CD14-positive monocyte (primary cell): Measurements from ENCODE around the gene KLC3. TPM values are rescaled to one million over a fixed set of nuclear protein-coding genes. Genes with fewer than 3 reads are reported as not detected.
A peak's percentile ranks its signal among the peaks of the same experiment; 100 is the strongest.

Experiments used
- DNase-seq, 3 donors: peaks; one replicate each; pipeline ENCODE4 v3.0.0-alpha.2; 2011 to 2022
- H2AFZ ChIP-seq: 2 replicates; pipeline ENCODE4 v1.6.0; 2012; ENCODE audit warnings: mild to moderate bottlenecking, low read depth, low read length, inconsistent platforms; ENCODE audit not compliant: insufficient read depth, poor library complexity, severe bottlenecking
- H3K27ac ChIP-seq, 2 donors: 1 replicate in 1 of 2; 2 replicates in 1 of 2; pipeline ENCODE4 v1.5.1; 2012 to 2013; ENCODE audit warnings: low read length in 2 of 2, control low read depth in 1 of 2, inconsistent platforms in 1 of 2, low read depth in 1 of 2, mild to moderate bottlenecking in 1 of 2
- H3K27me3 ChIP-seq, 2 donors: one replicate each; pipeline versions ENCODE4 v1.6.0 to v1.6.1; 2011 to 2013; ENCODE audit warnings: low read length in 2 of 2; ENCODE audit not compliant: control insufficient read depth in 2 of 2, insufficient read depth in 2 of 2
- H3K36me3 ChIP-seq, 2 donors: replicated peaks in 1 of 2; 1 replicate in 1 of 2; 2 replicates in 1 of 2; pipeline versions ENCODE4 v1.5.1 to v1.6.1; 2012 to 2013; ENCODE audit warnings: low read length in 2 of 2, control low read depth in 1 of 2, inconsistent platforms in 1 of 2, mild to moderate bottlenecking in 1 of 2; ENCODE audit not compliant: insufficient read depth in 2 of 2, control insufficient read depth in 1 of 2
- H3K4me1 ChIP-seq, 2 donors: 1 replicate in 1 of 2; 2 replicates in 1 of 2; pipeline versions ENCODE4 v1.5.1 to v1.6.1; 2012 to 2013; ENCODE audit warnings: low read length in 2 of 2, control low read depth in 1 of 2, inconsistent platforms in 1 of 2, mild to moderate bottlenecking in 1 of 2, moderate library complexity in 1 of 2; ENCODE audit not compliant: insufficient read depth in 2 of 2, control insufficient read depth in 1 of 2
- H3K4me2 ChIP-seq: replicated peaks from 2 replicates; pipeline ENCODE3; 2012; ENCODE audit warnings: low read length, moderate library complexity, mild to moderate bottlenecking; ENCODE audit not compliant: poor library complexity, severe bottlenecking; ENCODE audit errors: extremely low read depth
- H3K4me3 ChIP-seq, 3 experiments: fragments of 200-600 bp in 1 of 3; sonication (generic) in 1 of 3; replicated peaks in 1 of 3; 1 replicate in 2 of 3; 2 replicates in 1 of 3; pipeline ENCODE4 v1.5.1; 2011 to 2013; ENCODE audit warnings: low read length in 3 of 3, mild to moderate bottlenecking in 3 of 3, control low read depth in 2 of 3, low read depth in 2 of 3, inconsistent platforms in 1 of 3, moderate library complexity in 1 of 3
- H3K79me2 ChIP-seq: 2 replicates; pipeline ENCODE4 v1.6.0; 2012; ENCODE audit warnings: mild to moderate bottlenecking, control low read depth, inconsistent platforms, low read length, moderate library complexity; ENCODE audit not compliant: insufficient read depth
- H3K9ac ChIP-seq: 2 replicates; pipeline ENCODE4 v1.6.0; 2017; ENCODE audit warnings: low read length, mild to moderate bottlenecking; ENCODE audit not compliant: insufficient read depth, poor library complexity, severe bottlenecking
- H3K9me3 ChIP-seq, 2 donors: replicated peaks in 1 of 2; 1 replicate in 1 of 2; 2 replicates in 1 of 2; pipeline versions ENCODE4 v1.5.1 to v1.6.1; 2012 to 2013; ENCODE audit warnings: low read length in 2 of 2, control low read depth in 1 of 2; ENCODE audit not compliant: control insufficient read depth in 1 of 2, insufficient read depth in 1 of 2
- H4K20me1 ChIP-seq: 2 replicates; pipeline ENCODE4 v1.6.0; 2012; ENCODE audit warnings: mild to moderate bottlenecking, low read length, control low read depth, moderate library complexity; ENCODE audit not compliant: insufficient read depth
- H3K27ac Mint-ChIP-seq, 7 donors: one replicate each; pipeline ENCODE4 v1.8.0; 2020; ENCODE audit warnings: mild to moderate bottlenecking in 7 of 7, mixed read lengths in 7 of 7, moderate library complexity in 6 of 7, inconsistent platforms in 2 of 7
- H3K27me3 Mint-ChIP-seq, 3 donors: one replicate each; pipeline ENCODE4 v1.8.0; 2021 to 2022; ENCODE audit warnings: low read depth in 3 of 3, mild to moderate bottlenecking in 3 of 3, mixed read lengths in 3 of 3, moderate library complexity in 3 of 3, inconsistent platforms in 1 of 3
- H3K36me3 Mint-ChIP-seq, 2 donors: one replicate each; pipeline ENCODE4 v1.8.0; 2020; ENCODE audit warnings: mixed read lengths in 2 of 2, inconsistent platforms in 1 of 2, mild to moderate bottlenecking in 1 of 2
- H3K4me1 Mint-ChIP-seq: one replicate; pipeline ENCODE4 v1.8.0; 2020; ENCODE audit warnings: mild to moderate bottlenecking, mixed read lengths
- H3K4me3 Mint-ChIP-seq, 2 donors: one replicate each; pipeline ENCODE4 v1.8.0; 2020; ENCODE audit warnings: mild to moderate bottlenecking in 2 of 2, mixed read lengths in 2 of 2, moderate library complexity in 1 of 2
- H3K9me3 Mint-ChIP-seq, 7 donors: one replicate each; pipeline ENCODE4 v1.8.0; 2020 to 2022; ENCODE audit warnings: mixed read lengths in 7 of 7, mild to moderate bottlenecking in 6 of 7, moderate library complexity in 6 of 7, inconsistent platforms in 2 of 7
- WGBS: methylation state at CpG from one replicate; pipeline ENCODE4 v1.1.5; 2013; ENCODE audit warnings: missing lambda C conversion rate; ENCODE audit not compliant: insufficient coverage; 5-methylcytosine and 5-hydroxymethylcytosine counted together
- intact Hi-C, 2 donors: fragments of 100-400 bp; cut with micrococcal nuclease; formaldehyde crosslinking; loops; one replicate each; pipeline versions ENCODE4 v1.15.0 to v1.15.1; 2023
- polyA plus RNA-seq, 3 donors: library from polyadenylated mRNA; depleted of rRNA in 1 of 3; unstranded in 2 of 3; stranded (reverse) in 1 of 3; fragments of 300-500 nt in 2 of 3; fragments of >200 nt in 1 of 3; fragmentation: Illumina TruSeq in 2 of 3; gene quantifications; 1 replicate in 2 of 3; 2 replicates in 1 of 3; pipeline ENCODE4 v1.2.3, GENCODE V29; 2012 to 2021
- TF ChIP-seq, protein P1 (sequence below): fragments of 200-600 bp; IDR thresholded peaks from one replicate; pipeline ENCODE4 v1.8.0; 2022; ENCODE audit warnings: antibody characterized with exemption, mild to moderate bottlenecking

KLC3 gene
- polyA plus RNA-seq, 3 donors = not detected

DNA sequence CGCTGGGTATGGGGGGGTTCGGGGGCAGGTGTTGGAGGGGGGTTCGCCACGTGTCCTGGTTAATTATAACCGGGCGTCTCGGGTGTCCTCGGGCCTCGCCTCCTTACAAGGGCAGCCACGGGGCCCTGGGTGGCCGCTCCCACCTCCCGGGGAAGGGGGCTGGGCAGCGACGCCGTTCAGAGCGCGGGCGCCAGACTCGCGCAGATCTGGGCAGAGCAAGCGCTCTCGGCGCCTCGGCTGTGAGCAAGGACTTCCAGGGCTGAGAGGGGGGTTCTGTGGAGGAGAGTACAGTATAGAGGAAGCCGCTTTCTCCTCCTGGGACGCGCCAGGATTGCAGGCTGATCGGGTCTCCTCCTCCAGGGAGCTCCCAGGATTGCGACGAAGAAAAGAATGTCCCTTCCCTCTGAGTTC lies 16.9 kb upstream of the KLC3 start:
- H3K27me3 ChIP-seq = peaks cover 8 to 31% of the 10 kb centered on the region in 2 donors
- peaks cover 6% of the 10 kb centered on the region for H3K4me1 Mint-ChIP-seq
- H3K79me2 ChIP-seq = no peaks in the 10 kb centered on the region
- H3K4me3 Mint-ChIP-seq = peak overlapping the region; percentile 24 to 52
- H3K9me3 ChIP-seq = no peaks in the 10 kb centered on the region
- H2AFZ ChIP-seq = no peak overlapping the region
- H3K4me2 ChIP-seq = no peak overlapping the region
- H3K27ac ChIP-seq = no peak overlapping the region
- H3K9me3 Mint-ChIP-seq = peaks cover 0 to 8% (median 2%) of the 10 kb centered on the region in 7 donors
- 4% methylated on average over 14 of the region's 30 CpGs for WGBS
- TF ChIP-seq, protein P1, sequence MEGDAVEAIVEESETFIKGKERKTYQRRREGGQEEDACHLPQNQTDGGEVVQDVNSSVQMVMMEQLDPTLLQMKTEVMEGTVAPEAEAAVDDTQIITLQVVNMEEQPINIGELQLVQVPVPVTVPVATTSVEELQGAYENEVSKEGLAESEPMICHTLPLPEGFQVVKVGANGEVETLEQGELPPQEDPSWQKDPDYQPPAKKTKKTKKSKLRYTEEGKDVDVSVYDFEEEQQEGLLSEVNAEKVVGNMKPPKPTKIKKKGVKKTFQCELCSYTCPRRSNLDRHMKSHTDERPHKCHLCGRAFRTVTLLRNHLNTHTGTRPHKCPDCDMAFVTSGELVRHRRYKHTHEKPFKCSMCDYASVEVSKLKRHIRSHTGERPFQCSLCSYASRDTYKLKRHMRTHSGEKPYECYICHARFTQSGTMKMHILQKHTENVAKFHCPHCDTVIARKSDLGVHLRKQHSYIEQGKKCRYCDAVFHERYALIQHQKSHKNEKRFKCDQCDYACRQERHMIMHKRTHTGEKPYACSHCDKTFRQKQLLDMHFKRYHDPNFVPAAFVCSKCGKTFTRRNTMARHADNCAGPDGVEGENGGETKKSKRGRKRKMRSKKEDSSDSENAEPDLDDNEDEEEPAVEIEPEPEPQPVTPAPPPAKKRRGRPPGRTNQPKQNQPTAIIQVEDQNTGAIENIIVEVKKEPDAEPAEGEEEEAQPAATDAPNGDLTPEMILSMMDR = no peak
- no peaks in the 10 kb centered on the region for H3K36me3 Mint-ChIP-seq
- DNase-seq = no peak
- H3K27me3 Mint-ChIP-seq = peaks cover 31 to 47% (median 33%) of the 10 kb centered on the region in 3 donors
- H4K20me1 ChIP-seq = no peaks in the 10 kb centered on the region
- no peaks in the 10 kb centered on the region for H3K36me3 ChIP-seq
- intact Hi-C loops = no loop called here
- H3K9ac ChIP-seq = no peak overlapping the region
- H3K4me3 ChIP-seq = no peak overlapping the region
- H3K4me1 ChIP-seq = peaks cover 3 to 7% of the 10 kb centered on the region in 2 donors
- no peak overlapping the region for H3K27ac Mint-ChIP-seq

- Mint-ChIP-seq H3K4me3 (peak overlapping the region in 1 of 2 donors; percentile 52), H3K27me3 (peaks cover 33 to 48% (median 35%) of the 10 kb centered on the region in 3 donors)
- no peaks in the 10 kb centered on the region for H4K20me1 ChIP-seq
Observed at GRCh38 chr19:45324349-45324907, 16.1 kb upstream of the KLC3 start.

More at GRCh38 chr19:45324349-45324907, 16.1 kb upstream of the KLC3 start:
- TF ChIP-seq, protein P1 = no peak
- H3K36me3 ChIP-seq = no peaks in the 10 kb centered on the region
- no peaks in the 10 kb centered on the region for H3K9me3 ChIP-seq
- H3K27me3 ChIP-seq = peaks cover 8 to 31% of the 10 kb centered on the region in 2 donors
- peaks cover 6% of the 10 kb centered on the region for H3K4me1 Mint-ChIP-seq
- H3K36me3 Mint-ChIP-seq = no peaks in the 10 kb centered on the region
- WGBS = 72% methylated on average over 8 of the region's 11 CpGs
- H3K9ac ChIP-seq = no peak overlapping the region
- H3K4me2 ChIP-seq = no peak overlapping the region
- intact Hi-C loops = no loop called here
- no peak overlapping the region for H3K27ac ChIP-seq
- H3K27ac Mint-ChIP-seq = no peak overlapping the region
- no peak overlapping the region for H3K4me3 ChIP-seq
- no peak overlapping the region for H2AFZ ChIP-seq
- DNase-seq = no peak
- H3K9me3 Mint-ChIP-seq = peaks cover 0 to 8% (median 2%) of the 10 kb centered on the region in 7 donors
- H3K79me2 ChIP-seq = no peaks in the 10 kb centered on the region
- H3K4me1 ChIP-seq = peaks cover 3 to 7% of the 10 kb centered on the region in 2 donors
